Ishikawa (cell line): ENCODE results near the gene TP53I13.

ENCODE experiments used
- CEBPB ChIP-seq: IDR thresholded peaks from 2 replicates; pipeline ENCODE4 v1.6.1; 2012
- CREB1 ChIP-seq: IDR thresholded peaks from 2 replicates; pipeline ENCODE4 v1.6.1; 2012; ENCODE audit warnings: low read depth
- EGR1 ChIP-seq: IDR thresholded peaks from 2 replicates; pipeline ENCODE4 v1.6.1; 2012
- EP300 ChIP-seq: IDR thresholded peaks from 2 replicates; pipeline ENCODE4 v1.6.1; 2012; ENCODE audit warnings: borderline replicate concordance
- FOXM1 ChIP-seq: IDR thresholded peaks from 2 replicates; pipeline ENCODE4 v1.6.1; 2012; ENCODE audit warnings: low read depth, borderline replicate concordance
- NFIC ChIP-seq: IDR thresholded peaks from 2 replicates; pipeline ENCODE4 v1.6.1; 2012
- RAD21 ChIP-seq: IDR thresholded peaks from 2 replicates; pipeline ENCODE4 v1.6.1; 2012; ENCODE audit warnings: low read depth
- TAF1 ChIP-seq: IDR thresholded peaks from 2 replicates; pipeline ENCODE4 v1.6.1; 2012; ENCODE audit warnings: low read depth, mild to moderate bottlenecking
- TCF12 ChIP-seq: IDR thresholded peaks from 2 replicates; pipeline ENCODE4 v1.6.1; 2012; ENCODE audit warnings: low read depth
- TEAD4 ChIP-seq: IDR thresholded peaks from 2 replicates; pipeline ENCODE4 v1.6.1; 2012
- YY1 ChIP-seq: IDR thresholded peaks from 2 replicates; pipeline ENCODE4 v1.6.1; 2012; ENCODE audit warnings: low read depth
- ZBTB7A ChIP-seq: IDR thresholded peaks from 2 replicates; pipeline ENCODE4 v1.6.1; 2012; ENCODE audit warnings: low read depth
- TF ChIP-seq, protein P1 (sequence below): IDR thresholded peaks from 2 replicates; pipeline ENCODE4 v1.6.1; 2012
- TF ChIP-seq, protein P2 (sequence below): IDR thresholded peaks from 2 replicates; pipeline ENCODE4 v1.6.1; 2012; ENCODE audit warnings: low read depth, mild to moderate bottlenecking
- TF ChIP-seq, protein P3 (sequence below): IDR thresholded peaks from 2 replicates; pipeline ENCODE4 v1.6.1; 2012

TP53I13 gene

DNA sequence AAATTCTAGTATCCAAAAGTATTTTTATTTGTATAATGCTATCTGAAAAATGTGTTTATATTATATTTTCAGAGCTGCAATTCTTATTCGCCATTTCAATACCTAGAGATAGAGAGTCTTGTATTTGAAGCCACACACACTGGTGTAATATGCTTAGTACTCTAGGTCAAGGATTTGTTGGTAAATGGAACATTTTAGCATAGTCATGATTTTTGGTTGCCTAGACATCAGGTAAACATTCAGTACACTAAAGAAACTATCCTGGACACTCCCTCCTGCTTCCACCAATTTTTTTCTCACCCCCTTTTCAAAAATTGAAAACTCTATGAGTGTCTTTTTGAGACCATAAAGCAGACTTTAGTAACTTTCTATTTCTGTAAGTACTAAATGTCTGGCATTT is 22.4 kb upstream of the TP53I13 start:
- no peak for TF ChIP-seq TAF1
- TF ChIP-seq TCF12: no peak
- TF ChIP-seq, protein P1, sequence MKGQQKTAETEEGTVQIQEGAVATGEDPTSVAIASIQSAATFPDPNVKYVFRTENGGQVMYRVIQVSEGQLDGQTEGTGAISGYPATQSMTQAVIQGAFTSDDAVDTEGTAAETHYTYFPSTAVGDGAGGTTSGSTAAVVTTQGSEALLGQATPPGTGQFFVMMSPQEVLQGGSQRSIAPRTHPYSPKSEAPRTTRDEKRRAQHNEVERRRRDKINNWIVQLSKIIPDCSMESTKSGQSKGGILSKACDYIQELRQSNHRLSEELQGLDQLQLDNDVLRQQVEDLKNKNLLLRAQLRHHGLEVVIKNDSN: no peak
- TF ChIP-seq CEBPB: no peak
- TF ChIP-seq, protein P2, sequence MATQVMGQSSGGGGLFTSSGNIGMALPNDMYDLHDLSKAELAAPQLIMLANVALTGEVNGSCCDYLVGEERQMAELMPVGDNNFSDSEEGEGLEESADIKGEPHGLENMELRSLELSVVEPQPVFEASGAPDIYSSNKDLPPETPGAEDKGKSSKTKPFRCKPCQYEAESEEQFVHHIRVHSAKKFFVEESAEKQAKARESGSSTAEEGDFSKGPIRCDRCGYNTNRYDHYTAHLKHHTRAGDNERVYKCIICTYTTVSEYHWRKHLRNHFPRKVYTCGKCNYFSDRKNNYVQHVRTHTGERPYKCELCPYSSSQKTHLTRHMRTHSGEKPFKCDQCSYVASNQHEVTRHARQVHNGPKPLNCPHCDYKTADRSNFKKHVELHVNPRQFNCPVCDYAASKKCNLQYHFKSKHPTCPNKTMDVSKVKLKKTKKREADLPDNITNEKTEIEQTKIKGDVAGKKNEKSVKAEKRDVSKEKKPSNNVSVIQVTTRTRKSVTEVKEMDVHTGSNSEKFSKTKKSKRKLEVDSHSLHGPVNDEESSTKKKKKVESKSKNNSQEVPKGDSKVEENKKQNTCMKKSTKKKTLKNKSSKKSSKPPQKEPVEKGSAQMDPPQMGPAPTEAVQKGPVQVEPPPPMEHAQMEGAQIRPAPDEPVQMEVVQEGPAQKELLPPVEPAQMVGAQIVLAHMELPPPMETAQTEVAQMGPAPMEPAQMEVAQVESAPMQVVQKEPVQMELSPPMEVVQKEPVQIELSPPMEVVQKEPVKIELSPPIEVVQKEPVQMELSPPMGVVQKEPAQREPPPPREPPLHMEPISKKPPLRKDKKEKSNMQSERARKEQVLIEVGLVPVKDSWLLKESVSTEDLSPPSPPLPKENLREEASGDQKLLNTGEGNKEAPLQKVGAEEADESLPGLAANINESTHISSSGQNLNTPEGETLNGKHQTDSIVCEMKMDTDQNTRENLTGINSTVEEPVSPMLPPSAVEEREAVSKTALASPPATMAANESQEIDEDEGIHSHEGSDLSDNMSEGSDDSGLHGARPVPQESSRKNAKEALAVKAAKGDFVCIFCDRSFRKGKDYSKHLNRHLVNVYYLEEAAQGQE: no peak
- no peak for TF ChIP-seq EP300
- TF ChIP-seq, protein P3, sequence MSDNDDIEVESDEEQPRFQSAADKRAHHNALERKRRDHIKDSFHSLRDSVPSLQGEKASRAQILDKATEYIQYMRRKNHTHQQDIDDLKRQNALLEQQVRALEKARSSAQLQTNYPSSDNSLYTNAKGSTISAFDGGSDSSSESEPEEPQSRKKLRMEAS: no peak
- no peak for TF ChIP-seq YY1

DNA sequence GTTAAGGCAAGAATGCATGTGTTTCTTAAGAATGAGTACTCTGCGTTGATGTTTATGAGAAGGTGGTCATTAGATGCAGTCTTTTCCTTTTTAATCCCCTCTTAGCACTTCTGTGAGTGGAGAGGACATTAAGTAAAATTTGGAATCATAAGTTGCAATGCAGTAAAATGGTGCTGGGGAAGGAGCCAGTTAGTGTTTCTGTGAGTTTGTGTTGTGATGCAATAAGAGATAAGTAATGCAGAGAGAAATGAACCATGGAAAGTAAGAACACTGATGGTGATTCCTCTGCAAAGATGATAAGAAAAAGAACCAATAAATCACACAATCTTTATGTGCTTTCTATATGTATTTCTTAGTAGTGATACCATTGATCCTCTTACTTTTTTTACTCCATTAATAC is 21.7 kb upstream of the TP53I13 start:
- TF ChIP-seq ZBTB7A: no peak
- no peak for TF ChIP-seq TEAD4
- TF ChIP-seq YY1: no peak
- TF ChIP-seq, protein P3: no peak
- TF ChIP-seq CEBPB: no peak
- no peak for TF ChIP-seq FOXM1
- TF ChIP-seq, protein P2: no peak
- TF ChIP-seq, protein P1: no peak
- TF ChIP-seq CREB1: no peak
- no peak for TF ChIP-seq TAF1
- no peak for TF ChIP-seq EGR1
- no peak for TF ChIP-seq RAD21
- TF ChIP-seq NFIC: no peak
- TF ChIP-seq TCF12: no peak
- TF ChIP-seq EP300: no peak

DNA sequence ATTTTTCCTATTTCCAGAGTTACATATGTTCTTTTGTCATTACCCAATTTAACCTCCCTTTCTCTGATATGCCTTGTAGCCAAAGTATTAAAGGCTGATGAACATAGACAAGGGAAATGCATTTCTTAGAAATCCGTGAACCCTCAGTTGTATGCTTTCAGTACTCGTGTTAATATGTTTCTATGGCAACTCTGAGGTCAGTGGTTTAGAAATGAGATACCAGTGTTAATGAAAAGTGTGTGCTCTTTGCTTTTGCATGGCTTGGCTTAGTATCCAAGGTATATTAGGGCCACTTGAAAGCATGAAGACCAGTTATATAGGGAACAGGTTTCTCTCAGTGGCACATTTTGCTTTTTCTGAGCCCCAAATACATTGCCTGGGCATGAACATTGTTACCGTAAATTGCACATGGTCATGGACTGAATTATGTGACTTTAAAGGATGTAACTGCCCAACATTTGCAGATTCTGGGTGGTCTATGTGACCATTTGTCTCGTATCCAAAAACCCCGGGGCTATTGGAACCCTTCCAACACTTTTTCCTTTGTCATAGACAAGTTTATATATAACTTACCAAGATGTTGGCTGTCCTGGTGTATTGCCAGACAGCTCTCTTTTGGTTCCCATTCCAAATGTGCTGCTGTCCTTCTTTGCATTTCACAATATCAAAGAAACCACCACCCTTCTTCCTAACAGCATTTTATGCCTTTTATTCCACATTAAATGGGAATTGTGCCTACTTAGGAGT is 19.2 kb upstream of the TP53I13 start:
- TF ChIP-seq EGR1 (no peak), TCF12 (no peak), FOXM1 (no peak), ZBTB7A (no peak), NFIC (no peak), TAF1 (no peak)

DNA sequence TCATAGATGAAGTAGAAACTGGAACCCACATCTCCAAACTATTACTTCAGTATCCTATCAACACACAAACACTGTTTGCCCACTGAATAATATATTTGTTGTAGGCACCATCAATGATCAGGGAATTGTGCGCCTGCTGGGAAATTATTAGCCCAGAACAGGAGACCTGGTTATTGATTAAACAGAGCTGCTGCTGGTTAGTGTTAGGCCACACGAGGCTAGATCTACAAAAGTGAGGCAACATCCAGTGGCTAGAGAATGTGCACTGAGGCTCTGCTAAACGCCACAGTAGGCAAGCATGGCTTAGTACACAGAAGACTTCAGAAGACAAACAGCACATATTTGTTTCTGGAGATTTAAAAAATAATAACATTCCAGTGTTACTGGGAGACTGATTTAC is 12.7 kb upstream of the TP53I13 start:
- TF ChIP-seq FOXM1 (no peak), RAD21 (no peak), YY1 (no peak), CREB1 (no peak), NFIC (no peak), CEBPB (no peak), TCF12 (no peak), ZBTB7A (no peak), TAF1 (no peak), EGR1 (no peak), EP300 (no peak), TEAD4 (no peak)
- TF ChIP-seq, protein P3: no peak
- TF ChIP-seq, protein P2: no peak
- TF ChIP-seq, protein P1: no peak
